Right renal pelvis (tissue), 4 donors: ENCODE measurements around the gene ATG4C. TPM values are rescaled to one million over a fixed set of nuclear protein-coding genes. Genes with fewer than 3 reads are reported as not detected.

Source experiments
- DNase-seq, 4 donors: peaks; one replicate each; pipeline ENCODE4 v3.0.0-alpha.2; 2013; ENCODE audit warnings: low read depth in 4 of 4, low spot score in 3 of 4, missing footprints in 1 of 4
- polyA plus RNA-seq, 4 donors: library from polyadenylated mRNA; unstranded; fragments of 120-200 nt; gene quantifications; one replicate each; pipeline ENCODE4 v1.2.1, GENCODE V29; 2013; ENCODE audit not compliant: insufficient read length in 4 of 4

ATG4C gene
- polyA plus RNA-seq, 4 donors: 19.7 to 26.0 (median 23.7) TPM

- no peak for DNase-seq
Observed at GRCh38 chr1:62900566-62900965, 116.6 kb downstream of the ATG4C start.

- no peak for DNase-seq
Observed at GRCh38 chr1:62901650-62902049, 117.7 kb downstream of the ATG4C start.

GRCh38 chr1:62903522-62903921 lies 119.6 kb downstream of the ATG4C start:
- DNase-seq: no peak

- DNase-seq: no peak
Observed at GRCh38 chr1:62903982-62904855, 120.3 kb downstream of the ATG4C start.

GRCh38 chr1:62904856-62905225 lies 120.9 kb downstream of the ATG4C start:
- no peak for DNase-seq

- DNase-seq: no peak
Observed at GRCh38 chr1:62905309-62905708, 121.4 kb downstream of the ATG4C start.

- no peak for DNase-seq
Observed at GRCh38 chr1:62905872-62906271, 121.9 kb downstream of the ATG4C start.

- no peak for DNase-seq
Observed at GRCh38 chr1:62906428-62906886, 122.5 kb downstream of the ATG4C start.

GRCh38 chr1:62908168-62908695 lies 124.3 kb downstream of the ATG4C start:
- no peak for DNase-seq

GRCh38 chr1:62912028-62912638 lies 128.2 kb downstream of the ATG4C start:
- DNase-seq: no peak

Other genes starting within 250 kb of the ATG4C start
- 10 to 100 TPM in 2 of 4 donors, 1 to 10 TPM in 2; 5.4 to 15.8 (median 8.4) TPM for gene ANGPTL3, start 186.6 kb upstream of the ATG4C start, polyA plus RNA-seq
- gene DOCK7, start 95.7 kb upstream of the ATG4C start, polyA plus RNA-seq: 10 to 100 TPM; 44.7 to 60.0 (median 52.5) TPM